ENCODE measurements around the gene ZNF708.
A peak's percentile ranks its signal among the peaks of the same experiment; 100 is the strongest.
"Not testable (repeated sequence)": the region's sequence is repeated elsewhere in the genome, so short reads cannot be mapped to it uniquely, and the experiment has no call there.

ZNF708 gene

DNA sequence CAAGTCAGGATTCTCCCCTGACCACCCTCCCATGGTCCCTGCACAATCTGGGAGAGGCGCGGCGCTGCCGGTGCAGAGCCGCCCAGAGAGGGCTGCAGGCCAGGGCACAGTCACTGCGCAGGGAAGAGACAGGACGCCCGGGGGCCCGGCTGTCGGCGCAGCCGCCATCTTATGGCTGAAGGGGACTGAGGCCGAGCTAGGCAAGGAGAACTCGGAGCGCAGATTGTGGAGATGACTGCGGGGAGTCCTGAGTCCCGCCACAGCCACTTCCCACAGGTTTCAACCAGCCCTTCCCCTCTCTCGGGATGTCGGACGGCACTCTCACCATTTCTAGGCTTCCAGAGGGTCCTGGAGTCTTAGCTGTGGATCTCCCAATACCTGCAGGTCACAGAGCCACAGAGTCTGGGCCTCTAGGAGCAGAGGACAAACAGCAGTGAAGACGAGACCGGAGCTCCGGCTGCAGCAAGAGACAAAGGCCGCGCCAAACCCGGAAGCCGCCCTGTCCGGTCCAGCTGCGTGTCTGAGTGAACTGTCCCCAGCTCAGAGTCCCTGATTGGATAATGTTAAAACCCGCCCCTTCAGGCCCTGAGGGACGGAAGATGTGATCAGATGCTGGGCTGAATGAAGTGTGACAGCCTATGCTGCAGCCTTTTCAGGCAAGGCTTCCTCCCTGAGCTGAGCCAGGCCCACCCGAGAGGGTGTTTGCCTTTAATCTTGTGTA lies at the start of gene ZNF708:
TSS of gene ZNF708 (minus strand) at position 526 of the 721 bp plus-strand sequence. CDS start at position 328, 198 bp downstream.
- peak; percentile 72; the same call in 1 of the 2 replicates for TF ChIP-seq POLR2A (IDR thresholded peaks at IDR 0.05; ENCODE audit: low read depth, low read length)
- DNase-seq (ENCODE audit: insufficient read length, low spot score) (peak; percentile 70), FAIRE-seq (peak; percentile 98)

DNA sequence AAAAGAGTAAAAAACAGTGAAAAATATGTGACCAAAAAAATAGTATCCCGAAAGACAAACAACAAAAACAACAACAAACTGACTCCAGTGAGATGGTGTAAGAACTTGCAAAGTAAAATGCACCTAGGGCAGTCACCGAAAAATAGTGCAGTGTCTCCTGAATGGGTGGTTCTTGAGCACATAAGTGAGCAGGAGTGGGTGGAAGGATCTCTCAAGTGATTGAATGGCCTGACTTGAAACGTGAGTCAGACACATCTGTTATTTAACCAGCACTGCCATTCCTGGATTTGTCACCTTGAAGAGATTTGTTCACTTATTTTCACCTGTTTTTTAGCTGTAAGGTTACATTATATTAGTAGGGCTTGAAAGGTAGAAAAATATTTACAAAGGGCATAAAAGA lies 33.1 kb upstream of the ZNF708 start:
- no peak for DNase-seq (ENCODE audit: insufficient read length, low spot score)
- TF ChIP-seq POLR2A (IDR thresholded peaks at IDR 0.05; ENCODE audit: low read depth, low read length) = no peak
- FAIRE-seq = no peak

DNA sequence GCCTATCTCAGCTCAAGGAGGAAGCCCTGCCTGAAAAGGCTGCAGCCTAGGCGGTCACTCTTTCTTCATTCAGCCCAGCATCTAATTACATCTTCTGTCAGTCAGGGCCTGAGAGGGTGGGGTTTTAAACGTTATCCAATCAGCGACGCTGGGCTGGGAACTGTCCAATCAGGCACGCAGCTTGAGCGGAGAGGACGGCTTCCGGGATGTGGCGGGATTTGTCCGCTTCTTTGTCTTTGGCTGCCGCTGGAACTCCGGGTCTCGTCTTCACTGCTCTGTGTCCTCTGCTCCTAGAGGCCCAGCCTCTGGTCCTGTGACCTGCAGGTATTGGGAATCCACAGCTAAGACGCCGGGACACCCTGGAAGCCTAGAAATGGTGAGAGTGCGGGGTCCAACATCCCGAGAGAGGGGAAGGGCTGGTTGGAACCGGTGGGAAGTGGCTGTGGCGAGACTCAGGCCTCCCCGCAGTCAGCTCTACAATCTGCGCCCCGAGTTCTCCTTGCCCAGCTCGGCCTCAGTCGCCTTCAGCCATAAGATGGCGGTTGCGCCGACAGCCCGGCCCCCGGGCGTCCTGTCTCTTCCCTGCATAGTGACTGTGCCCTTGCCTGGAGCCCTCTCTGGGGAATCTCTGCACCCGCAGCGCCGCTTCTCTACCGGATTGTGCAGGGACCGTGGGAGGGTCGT lies 29.7 kb upstream of the ZNF708 start, which contains the start of gene ZNF738:
TSS of gene ZNF738 (plus strand) at position 233 of the 684 bp plus-strand sequence. CDS start at position 374, 141 bp downstream.
- DNase-seq (ENCODE audit: insufficient read length, low spot score) (peak; percentile 72), FAIRE-seq (peak; percentile 97)
- peak; percentile 56; the same call in 1 of the 2 replicates for TF ChIP-seq POLR2A (IDR thresholded peaks at IDR 0.05; ENCODE audit: low read depth, low read length)

DNA sequence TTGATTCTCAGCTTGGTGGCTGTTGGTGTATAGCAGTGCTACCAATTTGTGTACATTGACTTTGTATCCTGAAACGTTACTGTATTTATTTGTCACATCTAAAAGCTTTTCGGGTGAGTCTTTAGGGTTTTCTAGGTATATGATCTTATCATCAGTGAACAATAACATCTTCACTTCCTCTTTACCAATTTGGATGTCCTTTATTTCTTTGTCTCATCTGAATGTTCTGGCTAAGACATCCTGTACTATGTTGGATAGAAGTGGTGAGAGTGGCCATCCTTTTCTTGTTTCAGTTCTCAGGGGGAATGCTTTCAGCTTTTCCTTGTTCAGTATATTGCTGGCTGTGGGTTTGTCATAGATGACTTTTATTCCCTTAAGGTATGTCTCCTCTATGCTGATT lies 23.6 kb upstream of the ZNF708 start:
- no peak for TF ChIP-seq POLR2A (IDR thresholded peaks at IDR 0.05; ENCODE audit: low read depth, low read length)

DNA sequence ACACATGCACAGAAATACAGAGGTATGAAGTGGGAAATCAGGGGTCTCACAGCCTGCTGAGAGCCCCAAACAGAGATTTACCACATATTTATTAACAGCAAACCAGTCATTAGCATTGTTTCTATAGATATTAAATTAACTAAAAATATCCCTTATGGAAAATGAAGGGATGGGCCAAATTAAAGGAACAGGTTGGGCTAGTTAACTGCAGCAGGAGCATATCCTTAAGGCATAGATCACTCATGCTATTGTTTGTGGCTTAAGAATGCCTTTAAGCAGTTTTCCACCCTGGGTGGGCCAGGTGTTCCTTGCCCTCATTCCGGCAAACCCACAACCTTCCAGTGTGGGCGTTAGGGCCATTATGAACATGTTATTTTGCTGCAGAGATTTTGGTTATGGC lies 15.6 kb upstream of the ZNF708 start:
- not testable (repeated sequence) for DNase-seq (ENCODE audit: insufficient read length, low spot score); FAIRE-seq

More for the DNA sequence above, 23.6 kb upstream of the ZNF708 start:
- FAIRE-seq = no peak
- no peak for DNase-seq (ENCODE audit: insufficient read length, low spot score)

DNA sequence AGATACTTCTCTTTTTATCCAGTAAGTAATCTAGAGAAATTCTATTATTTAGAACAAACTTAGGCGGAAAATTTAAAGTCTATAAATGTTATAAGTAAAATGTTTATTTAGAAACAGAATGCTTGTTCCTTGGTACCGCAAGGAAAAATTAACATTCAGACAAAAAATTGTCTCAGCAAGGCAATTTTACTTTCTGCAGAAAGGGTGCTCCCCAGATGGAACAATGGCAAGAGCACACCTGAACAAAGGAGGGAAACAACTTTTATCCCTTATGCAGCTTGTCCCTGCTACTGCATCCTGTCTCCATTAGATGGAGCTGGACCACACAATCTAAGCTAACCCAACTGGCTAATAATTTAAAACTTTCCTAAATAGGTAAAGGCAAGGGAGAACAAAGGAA lies 6.5 kb upstream of the ZNF708 start:
- FAIRE-seq (no peak), DNase-seq (ENCODE audit: insufficient read length, low spot score) (no peak)
- TF ChIP-seq POLR2A (IDR thresholded peaks at IDR 0.05; ENCODE audit: low read depth, low read length) = no peak

DNA sequence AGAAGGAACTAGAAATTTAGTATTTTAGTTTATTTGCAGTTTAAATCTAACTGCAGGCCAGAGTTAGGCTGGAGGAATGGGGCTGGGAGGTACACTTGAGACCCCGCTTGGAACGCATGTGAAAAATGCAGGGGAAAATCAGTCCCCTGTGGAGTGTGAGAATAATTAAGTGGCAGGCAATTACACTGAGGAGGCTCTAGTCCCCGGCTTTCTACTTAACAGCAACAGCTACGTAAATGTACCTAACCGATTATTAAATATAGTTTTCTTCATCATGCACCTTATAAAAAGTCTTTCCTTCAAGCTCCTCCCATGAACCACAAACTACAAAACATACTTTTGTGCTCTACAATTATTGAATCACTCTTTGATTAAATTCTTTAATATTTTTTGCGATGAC lies 804 bp downstream of the ZNF708 start:
- no peak for TF ChIP-seq POLR2A (IDR thresholded peaks at IDR 0.05; ENCODE audit: low read depth, low read length)
- DNase-seq (ENCODE audit: insufficient read length, low spot score) (no peak), FAIRE-seq (no peak)

DNA sequence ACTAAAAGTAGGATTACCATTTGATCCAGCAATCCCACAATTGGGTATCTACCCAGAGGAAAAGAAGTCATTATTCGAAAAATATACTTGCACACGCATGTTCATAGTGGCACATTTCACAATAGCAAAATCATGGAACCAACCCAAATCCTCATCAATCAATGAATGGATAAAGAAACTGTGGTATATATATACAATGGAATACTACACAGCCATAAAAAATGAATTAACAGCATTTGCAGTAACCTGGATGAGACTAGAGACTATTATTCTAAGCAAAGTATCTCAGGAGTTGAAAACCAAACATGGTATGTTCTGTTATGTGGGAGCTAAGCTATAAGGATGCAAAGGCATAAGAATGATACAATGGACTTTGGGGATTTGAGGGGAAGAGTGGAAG lies 3.0 kb downstream of the ZNF708 start:
- no peak for DNase-seq (ENCODE audit: insufficient read length, low spot score)
- FAIRE-seq = peak; percentile 20
- TF ChIP-seq POLR2A (IDR thresholded peaks at IDR 0.05; ENCODE audit: low read depth, low read length) = no peak

DNA sequence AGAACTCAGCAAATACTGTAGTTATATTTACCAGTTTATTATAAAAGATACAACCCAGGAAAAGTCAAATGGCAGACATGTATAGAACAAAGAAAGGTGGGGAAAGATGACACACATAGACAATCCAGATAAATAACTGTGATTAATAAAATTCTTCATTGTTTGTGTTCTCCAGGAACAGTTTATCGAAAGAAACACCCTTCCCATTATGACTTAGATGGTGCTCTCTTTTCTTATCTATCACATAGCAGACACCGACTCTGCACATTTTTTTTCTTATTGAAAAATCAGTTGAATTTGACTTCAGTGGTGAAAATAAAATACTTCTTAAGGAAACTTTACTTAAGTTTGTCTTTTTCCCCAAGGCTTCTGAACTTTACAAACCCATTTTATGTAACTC lies 6.2 kb downstream of the ZNF708 start:
- no peak for TF ChIP-seq POLR2A (IDR thresholded peaks at IDR 0.05; ENCODE audit: low read depth, low read length)
- peak; percentile 36 for FAIRE-seq
- no peak for DNase-seq (ENCODE audit: insufficient read length, low spot score)

DNA sequence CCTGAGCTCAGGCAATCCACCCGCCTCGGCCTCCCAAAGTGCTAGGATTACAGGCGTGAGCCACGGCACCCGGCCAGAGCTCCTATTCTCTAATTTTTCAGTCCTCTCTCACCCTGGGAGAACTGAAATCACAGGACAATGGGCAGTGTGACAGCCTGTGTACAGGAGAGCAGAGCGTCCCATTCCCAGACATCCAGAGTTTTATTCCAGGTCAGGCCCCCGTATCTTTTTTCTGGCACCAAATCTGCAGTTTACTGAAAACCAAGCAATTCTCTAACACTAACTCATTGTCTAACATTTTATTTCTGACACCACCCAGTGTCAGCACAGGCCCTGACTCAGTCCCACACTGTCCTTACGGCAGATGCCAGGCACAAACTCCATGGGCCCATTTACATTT lies 6.7 kb downstream of the ZNF708 start:
- DNase-seq (ENCODE audit: insufficient read length, low spot score) = no peak
- FAIRE-seq = peak; percentile 92
- TF ChIP-seq POLR2A (IDR thresholded peaks at IDR 0.05; ENCODE audit: low read depth, low read length) = no peak

DNA sequence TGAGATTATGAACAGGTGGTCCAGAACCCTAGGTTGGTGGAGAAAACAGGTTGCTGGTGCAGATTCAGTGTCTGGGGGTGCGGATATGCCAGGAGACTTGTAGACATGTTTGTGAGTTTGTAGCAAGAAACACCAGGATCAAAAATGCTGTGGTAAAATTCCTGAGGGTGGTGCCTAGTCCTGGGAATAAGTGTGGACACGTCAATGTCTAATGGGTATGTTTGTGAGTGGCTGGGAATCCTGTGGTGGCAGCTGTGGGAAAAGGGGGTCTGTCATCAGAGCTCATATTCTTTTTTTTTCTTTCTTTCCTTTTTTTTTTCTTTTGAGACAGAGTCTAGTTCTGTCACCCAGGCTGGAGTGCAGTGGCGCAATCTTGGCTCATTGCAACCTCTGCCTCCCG lies 7.2 kb downstream of the ZNF708 start:
- FAIRE-seq = peak; percentile 11
- no peak for TF ChIP-seq POLR2A (IDR thresholded peaks at IDR 0.05; ENCODE audit: low read depth, low read length)

DNA sequence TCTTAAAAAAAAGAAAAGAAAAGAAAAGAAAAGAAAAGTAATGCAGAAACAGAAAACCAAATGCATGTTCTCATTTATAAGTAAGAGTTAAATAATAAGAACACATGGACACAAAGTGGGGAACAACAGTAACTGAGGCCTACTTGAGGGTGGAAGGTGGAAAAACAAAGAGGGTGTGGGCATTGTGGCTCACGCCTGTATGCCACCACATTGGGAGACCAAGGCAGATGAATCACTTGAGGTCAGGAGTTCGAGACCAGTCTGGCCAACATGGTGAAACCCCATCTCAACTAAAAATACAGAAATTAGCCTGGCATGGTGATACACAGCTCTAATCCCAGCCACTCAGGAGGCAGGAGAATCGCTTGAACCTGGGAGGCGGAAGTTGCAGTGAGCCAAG lies 8.1 kb downstream of the ZNF708 start:
- FAIRE-seq = peak; percentile 41
- TF ChIP-seq POLR2A (IDR thresholded peaks at IDR 0.05; ENCODE audit: low read depth, low read length) = no peak

More for the DNA sequence above, 7.2 kb downstream of the ZNF708 start:
- DNase-seq (ENCODE audit: insufficient read length, low spot score) = no peak

DNA sequence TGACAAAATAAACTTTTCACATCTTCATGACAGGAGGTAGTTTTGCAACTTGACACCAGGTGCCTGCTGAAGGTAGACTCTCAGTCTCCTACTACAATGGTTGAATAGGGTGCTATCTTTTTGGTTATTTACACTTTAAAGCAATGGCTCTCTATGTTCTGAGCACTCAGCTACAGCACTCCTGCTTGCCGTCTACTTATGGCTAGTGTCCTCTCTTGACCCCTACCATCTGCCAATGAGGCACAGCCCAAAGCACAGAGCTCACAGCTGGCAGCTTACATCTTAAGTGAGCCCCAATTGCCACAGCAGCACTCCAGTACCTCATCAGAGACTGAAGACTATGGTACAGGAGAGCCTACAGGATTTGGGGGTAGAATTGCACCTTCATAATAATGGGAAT lies 11.4 kb downstream of the ZNF708 start:
- DNase-seq (ENCODE audit: insufficient read length, low spot score) (no peak), FAIRE-seq (no peak)
- TF ChIP-seq POLR2A (IDR thresholded peaks at IDR 0.05; ENCODE audit: low read depth, low read length) = no peak

More for the DNA sequence above, 8.1 kb downstream of the ZNF708 start:
- no peak for DNase-seq (ENCODE audit: insufficient read length, low spot score)

DNA sequence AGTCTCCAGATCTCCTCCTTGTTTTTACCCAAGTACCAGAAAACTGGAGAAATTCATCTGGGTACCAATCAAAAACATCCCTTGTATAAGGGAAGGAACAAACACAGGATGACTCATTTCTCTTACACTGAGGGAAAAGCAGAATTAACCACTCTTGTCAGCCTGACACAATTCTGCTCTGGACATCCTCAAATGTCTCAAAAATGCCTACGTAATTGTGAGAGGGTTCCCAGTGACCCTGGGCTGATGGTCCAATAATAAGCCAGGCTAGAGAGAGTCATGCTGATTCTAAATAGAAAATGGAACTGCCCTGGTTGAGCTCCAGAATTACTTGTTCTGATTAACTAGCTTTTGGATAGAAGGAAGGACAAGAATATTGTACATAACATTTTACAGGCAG lies 14.5 kb downstream of the ZNF708 start:
- peak; percentile 67 for FAIRE-seq
- no peak for DNase-seq (ENCODE audit: insufficient read length, low spot score)

DNA sequence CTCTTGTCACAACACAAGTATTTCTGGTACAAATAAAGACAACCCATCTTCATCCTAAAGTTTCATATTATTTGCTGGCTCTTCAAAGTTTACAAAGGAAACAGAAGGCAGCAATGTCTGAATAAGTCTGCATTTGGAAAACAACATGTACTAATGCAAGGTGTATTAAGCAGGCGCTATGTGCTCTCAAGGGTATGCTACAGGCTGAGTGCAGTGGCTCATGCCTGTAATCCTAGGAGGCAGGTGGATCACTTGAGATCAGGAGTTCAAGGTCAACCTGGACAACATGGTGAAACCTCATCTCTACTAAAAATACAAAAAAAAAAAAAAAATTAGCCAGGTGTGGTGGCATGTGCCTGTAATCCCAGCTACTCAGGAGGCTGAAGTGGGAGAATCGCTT lies 16.4 kb downstream of the ZNF708 start:
- not testable (repeated sequence) for FAIRE-seq

More for the DNA sequence above, 14.5 kb downstream of the ZNF708 start:
- no peak for TF ChIP-seq POLR2A (IDR thresholded peaks at IDR 0.05; ENCODE audit: low read depth, low read length)

More for the DNA sequence above, 16.4 kb downstream of the ZNF708 start:
- not testable (repeated sequence) for DNase-seq (ENCODE audit: insufficient read length, low spot score)
